Measurements from ENCODE around the gene SCN2A. TPM values are rescaled to one million over a fixed set of nuclear protein-coding genes. Genes with fewer than 3 reads are reported as not detected.

The SCN2A gene
- polyA plus RNA-seq, 1 donor = 2.4 TPM

GRCh38 chr2:165208094-165208493 is 31.1 kb upstream of the SCN2A start:
- H3K27me3 ChIP-seq (ENCODE audit: control insufficient read depth, insufficient read depth, low read length) = no peaks in the 10 kb centered on the region
- DNase-seq = no peak
- no peaks in the 10 kb centered on the region for H3K36me3 ChIP-seq (ENCODE audit: control insufficient read depth, insufficient read depth, low read length)
- H3K27ac ChIP-seq (ENCODE audit: low read length) = no peak overlapping the region
- H3K4me1 ChIP-seq (ENCODE audit: control insufficient read depth, insufficient read depth, low read length) = no peaks in the 10 kb centered on the region
- no peaks in the 10 kb centered on the region for H3K9me3 ChIP-seq (ENCODE audit: control insufficient read depth, low read depth, low read length)
- H3K4me3 ChIP-seq (ENCODE audit: low read length) = no peak overlapping the region
- 100% methylated on average over 1 of the region's 1 CpG for WGBS (ENCODE audit: insufficient coverage, low lambda C conversion rate)

- no CpG with 5 or more reads among the region's 1 CpG for WGBS (ENCODE audit: insufficient coverage, low lambda C conversion rate)
- Histone ChIP-seq H3K36me3 (ENCODE audit: control insufficient read depth, insufficient read depth, low read length) (no peaks in the 10 kb centered on the region), H3K27ac (ENCODE audit: low read length) (no peak overlapping the region), H3K27me3 (ENCODE audit: control insufficient read depth, insufficient read depth, low read length) (no peaks in the 10 kb centered on the region), H3K9me3 (ENCODE audit: control insufficient read depth, low read depth, low read length) (no peaks in the 10 kb centered on the region), H3K4me1 (ENCODE audit: control insufficient read depth, insufficient read depth, low read length) (no peaks in the 10 kb centered on the region), H3K4me3 (ENCODE audit: low read length) (no peak overlapping the region)
- no peak for DNase-seq
These were observed 25.1 kb upstream of the SCN2A start for GRCh38 chr2:165214093-165214492.

- no peaks in the 10 kb centered on the region for H3K27me3 ChIP-seq (ENCODE audit: control insufficient read depth, insufficient read depth, low read length)
- H3K4me3 ChIP-seq (ENCODE audit: low read length) = no peak overlapping the region
- DNase-seq = no peak
- no CpG with 5 or more reads among the region's 3 CpGs for WGBS (ENCODE audit: insufficient coverage, low lambda C conversion rate)
- H3K4me1 ChIP-seq (ENCODE audit: control insufficient read depth, insufficient read depth, low read length) = no peaks in the 10 kb centered on the region
- H3K36me3 ChIP-seq (ENCODE audit: control insufficient read depth, insufficient read depth, low read length) = no peaks in the 10 kb centered on the region
- no peaks in the 10 kb centered on the region for H3K9me3 ChIP-seq (ENCODE audit: control insufficient read depth, low read depth, low read length)
- no peak overlapping the region for H3K27ac ChIP-seq (ENCODE audit: low read length)
These were observed 19.7 kb upstream of the SCN2A start for GRCh38 chr2:165219481-165219880.

GRCh38 chr2:165224941-165225340 is 14.3 kb upstream of the SCN2A start:
- 67% methylated on average over 1 of the region's 1 CpG for WGBS (ENCODE audit: insufficient coverage, low lambda C conversion rate)
- DNase-seq = no peak
- no peaks in the 10 kb centered on the region for H3K4me1 ChIP-seq (ENCODE audit: control insufficient read depth, insufficient read depth, low read length)
- no peak overlapping the region for H3K4me3 ChIP-seq (ENCODE audit: low read length)
- H3K36me3 ChIP-seq (ENCODE audit: control insufficient read depth, insufficient read depth, low read length) = no peaks in the 10 kb centered on the region
- no peaks in the 10 kb centered on the region for H3K9me3 ChIP-seq (ENCODE audit: control insufficient read depth, low read depth, low read length)
- no peaks in the 10 kb centered on the region for H3K27me3 ChIP-seq (ENCODE audit: control insufficient read depth, insufficient read depth, low read length)
- H3K27ac ChIP-seq (ENCODE audit: low read length) = no peak overlapping the region

- DNase-seq = no peak
- H3K27me3 ChIP-seq (ENCODE audit: control insufficient read depth, insufficient read depth, low read length) = no peaks in the 10 kb centered on the region
- no peaks in the 10 kb centered on the region for H3K9me3 ChIP-seq (ENCODE audit: control insufficient read depth, low read depth, low read length)
- 100% methylated on average over 1 of the region's 1 CpG for WGBS (ENCODE audit: insufficient coverage, low lambda C conversion rate)
- H3K4me3 ChIP-seq (ENCODE audit: low read length) = no peak overlapping the region
- no peaks in the 10 kb centered on the region for H3K36me3 ChIP-seq (ENCODE audit: control insufficient read depth, insufficient read depth, low read length)
- H3K27ac ChIP-seq (ENCODE audit: low read length) = no peak overlapping the region
- no peaks in the 10 kb centered on the region for H3K4me1 ChIP-seq (ENCODE audit: control insufficient read depth, insufficient read depth, low read length)
These were observed 11.6 kb upstream of the SCN2A start for GRCh38 chr2:165227571-165227970.

GRCh38 chr2:165237056-165237455 is 2.2 kb upstream of the SCN2A start:
- Histone ChIP-seq H3K4me1 (ENCODE audit: control insufficient read depth, insufficient read depth, low read length) (no peaks in the 10 kb centered on the region), H3K4me3 (ENCODE audit: low read length) (no peak overlapping the region), H3K36me3 (ENCODE audit: control insufficient read depth, insufficient read depth, low read length) (no peaks in the 10 kb centered on the region), H3K27me3 (ENCODE audit: control insufficient read depth, insufficient read depth, low read length) (no peaks in the 10 kb centered on the region), H3K27ac (ENCODE audit: low read length) (no peak overlapping the region), H3K9me3 (ENCODE audit: control insufficient read depth, low read depth, low read length) (no peaks in the 10 kb centered on the region)
- no CpG with 5 or more reads among the region's 2 CpGs for WGBS (ENCODE audit: insufficient coverage, low lambda C conversion rate)
- DNase-seq = no peak

GRCh38 chr2:165238295-165238694 is 919 bp upstream of the SCN2A start:
- WGBS (ENCODE audit: insufficient coverage, low lambda C conversion rate) = 27% methylated on average over 3 of the region's 3 CpGs
- Histone ChIP-seq H3K36me3 (ENCODE audit: control insufficient read depth, insufficient read depth, low read length) (no peaks in the 10 kb centered on the region), H3K27ac (ENCODE audit: low read length) (no peak overlapping the region), H3K4me1 (ENCODE audit: control insufficient read depth, insufficient read depth, low read length) (no peaks in the 10 kb centered on the region), H3K9me3 (ENCODE audit: control insufficient read depth, low read depth, low read length) (no peaks in the 10 kb centered on the region), H3K4me3 (ENCODE audit: low read length) (no peak overlapping the region), H3K27me3 (ENCODE audit: control insufficient read depth, insufficient read depth, low read length) (no peaks in the 10 kb centered on the region)
- DNase-seq = no peak

GRCh38 chr2:165239856-165240515 is 772 bp downstream of the SCN2A start:
- Histone ChIP-seq H3K4me1 (ENCODE audit: control insufficient read depth, insufficient read depth, low read length) (no peaks in the 10 kb centered on the region), H3K27me3 (ENCODE audit: control insufficient read depth, insufficient read depth, low read length) (no peaks in the 10 kb centered on the region), H3K36me3 (ENCODE audit: control insufficient read depth, insufficient read depth, low read length) (no peaks in the 10 kb centered on the region), H3K9me3 (ENCODE audit: control insufficient read depth, low read depth, low read length) (no peaks in the 10 kb centered on the region), H3K4me3 (ENCODE audit: low read length) (no peak overlapping the region), H3K27ac (ENCODE audit: low read length) (no peak overlapping the region)
- no peak for DNase-seq
- WGBS (ENCODE audit: insufficient coverage, low lambda C conversion rate) = 43% methylated on average over 2 of the region's 4 CpGs

GRCh38 chr2:165240916-165241315 is 1.7 kb downstream of the SCN2A start:
- Histone ChIP-seq H3K4me1 (ENCODE audit: control insufficient read depth, insufficient read depth, low read length) (no peaks in the 10 kb centered on the region), H3K9me3 (ENCODE audit: control insufficient read depth, low read depth, low read length) (no peaks in the 10 kb centered on the region), H3K4me3 (ENCODE audit: low read length) (no peak overlapping the region), H3K36me3 (ENCODE audit: control insufficient read depth, insufficient read depth, low read length) (no peaks in the 10 kb centered on the region), H3K27me3 (ENCODE audit: control insufficient read depth, insufficient read depth, low read length) (no peaks in the 10 kb centered on the region), H3K27ac (ENCODE audit: low read length) (no peak overlapping the region)
- no CpG with 5 or more reads among the region's 2 CpGs for WGBS (ENCODE audit: insufficient coverage, low lambda C conversion rate)
- DNase-seq = no peak

GRCh38 chr2:165245081-165245793 is 6.0 kb downstream of the SCN2A start:
- Histone ChIP-seq H3K27ac (ENCODE audit: low read length) (no peak overlapping the region), H3K4me3 (ENCODE audit: low read length) (no peak overlapping the region), H3K4me1 (ENCODE audit: control insufficient read depth, insufficient read depth, low read length) (no peaks in the 10 kb centered on the region), H3K27me3 (ENCODE audit: control insufficient read depth, insufficient read depth, low read length) (no peaks in the 10 kb centered on the region), H3K9me3 (ENCODE audit: control insufficient read depth, low read depth, low read length) (no peaks in the 10 kb centered on the region), H3K36me3 (ENCODE audit: control insufficient read depth, insufficient read depth, low read length) (no peaks in the 10 kb centered on the region)
- DNase-seq = no peak
- WGBS (ENCODE audit: insufficient coverage, low lambda C conversion rate) = no CpG with 5 or more reads among the region's 5 CpGs

- Histone ChIP-seq H3K4me1 (ENCODE audit: control insufficient read depth, insufficient read depth, low read length) (no peaks in the 10 kb centered on the region), H3K36me3 (ENCODE audit: control insufficient read depth, insufficient read depth, low read length) (no peaks in the 10 kb centered on the region), H3K27me3 (ENCODE audit: control insufficient read depth, insufficient read depth, low read length) (no peaks in the 10 kb centered on the region), H3K4me3 (ENCODE audit: low read length) (no peak overlapping the region), H3K9me3 (ENCODE audit: control insufficient read depth, low read depth, low read length) (no peaks in the 10 kb centered on the region), H3K27ac (ENCODE audit: low read length) (no peak overlapping the region)
- no peak for DNase-seq
- WGBS (ENCODE audit: insufficient coverage, low lambda C conversion rate) = 62% methylated on average over 2 of the region's 2 CpGs
These were observed 9.0 kb downstream of the SCN2A start for GRCh38 chr2:165248238-165248637.

All from large intestine (tissue), 3 donors.